Epidermal melanocyte (primary cell): ENCODE measurements around the gene NPHP1.
"Not testable (repeated sequence)": the region's sequence is repeated elsewhere in the genome, so short reads cannot be mapped to it uniquely, and the experiment has no call there.

Experiments used
- DNase-seq: peaks from one replicate; pipeline ENCODE4 v3.0.0; 2011; ENCODE audit warnings: low spot score; ENCODE audit not compliant: insufficient read length

Gene NPHP1

GRCh38 chr2:110131166-110131565 lies 73.6 kb downstream of the NPHP1 start:
- DNase-seq, result no peak

DNA sequence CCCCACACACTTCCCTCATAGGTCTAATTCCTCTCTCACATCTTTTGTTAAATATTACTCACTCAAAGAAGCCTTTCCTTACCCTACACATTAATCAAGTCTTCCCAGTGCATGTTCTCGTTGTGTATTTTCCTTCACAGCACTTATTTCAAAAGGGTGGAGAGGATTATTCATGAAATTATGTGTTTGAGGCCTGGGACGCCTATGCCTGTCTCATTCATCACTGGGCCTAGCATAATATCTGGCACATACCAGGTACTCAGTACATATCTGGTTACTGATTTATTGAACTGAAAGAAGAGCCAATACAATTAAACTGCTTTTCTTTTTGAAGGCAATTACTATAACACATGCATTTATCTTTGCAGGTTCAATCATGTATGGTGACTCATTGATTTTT lies 74.1 kb downstream of the NPHP1 start:
- no peak for DNase-seq

- no peak for DNase-seq
Observed at GRCh38 chr2:110126906-110127305, 77.9 kb downstream of the NPHP1 start.

GRCh38 chr2:110126086-110126773 lies 78.6 kb downstream of the NPHP1 start:
- no peak for DNase-seq

GRCh38 chr2:110124939-110125691 lies 79.7 kb downstream of the NPHP1 start:
- no peak for DNase-seq

- no peak for DNase-seq
Observed at GRCh38 chr2:110124038-110124825, 80.6 kb downstream of the NPHP1 start.

DNA sequence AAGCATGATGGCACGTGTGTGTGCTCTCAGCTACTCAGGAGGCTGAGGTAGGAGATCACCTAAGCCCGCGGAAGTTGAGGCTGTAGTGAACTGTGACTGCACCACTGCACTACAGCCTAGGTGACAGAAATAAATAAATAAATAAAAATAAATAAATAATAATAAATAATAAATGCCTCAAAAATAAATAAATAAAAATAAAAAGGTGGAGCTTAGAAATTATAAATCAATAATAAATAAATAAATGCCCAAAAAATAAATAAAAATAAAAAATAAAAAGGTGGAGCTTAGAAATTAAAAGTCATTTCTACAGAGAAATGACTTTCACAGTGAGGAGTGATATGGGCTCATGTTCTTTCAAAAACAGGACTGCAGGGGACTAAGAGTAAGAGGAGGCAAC lies 83.2 kb downstream of the NPHP1 start:
- DNase-seq, result no peak

GRCh38 chr2:110121052-110121334 lies 83.8 kb downstream of the NPHP1 start:
- DNase-seq, result no peak

DNA sequence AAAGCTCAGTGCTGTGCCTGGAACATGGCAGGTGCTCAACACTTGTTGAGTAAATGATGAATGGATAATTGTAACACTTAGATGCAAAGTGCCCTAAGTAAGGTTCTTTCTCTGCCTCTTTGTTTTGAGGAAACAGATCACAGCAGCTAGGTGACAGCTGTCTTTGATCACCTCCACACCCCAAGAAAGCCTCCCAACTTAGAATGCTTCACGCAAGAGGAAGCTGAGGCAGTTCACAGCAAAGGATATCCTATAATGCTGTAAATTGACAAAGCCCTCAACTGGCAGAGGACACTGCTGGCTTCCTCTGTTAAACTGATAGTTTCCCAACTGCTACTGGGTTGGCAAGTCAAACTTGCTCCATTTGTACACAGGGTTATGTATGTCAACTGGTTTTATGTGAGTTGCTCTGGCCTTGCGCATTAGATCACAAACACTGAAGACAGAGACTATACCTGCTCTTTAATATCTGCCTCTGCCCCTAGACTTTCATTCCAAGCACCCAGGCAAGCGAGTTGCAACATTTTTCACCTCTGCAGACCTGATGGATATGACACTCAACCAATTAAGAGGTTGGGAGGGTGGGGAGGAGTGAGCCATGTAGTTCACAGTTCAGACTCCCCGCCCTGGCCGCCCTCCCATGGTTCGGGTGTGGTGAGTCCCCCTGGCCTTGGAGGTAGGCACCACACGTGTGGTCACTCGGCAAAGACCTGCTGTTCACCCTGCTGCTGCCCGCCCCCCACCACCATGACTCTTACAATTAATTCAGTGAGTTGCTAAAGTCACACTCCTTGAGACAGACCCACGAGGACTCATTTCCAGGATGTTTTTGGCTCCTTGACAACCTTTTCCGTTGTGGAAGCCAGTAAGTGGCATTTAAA lies 84.4 kb downstream of the NPHP1 start:
- no peak for DNase-seq

- no peak for DNase-seq
Observed at GRCh38 chr2:110116033-110116710, 88.6 kb downstream of the NPHP1 start.

DNA sequence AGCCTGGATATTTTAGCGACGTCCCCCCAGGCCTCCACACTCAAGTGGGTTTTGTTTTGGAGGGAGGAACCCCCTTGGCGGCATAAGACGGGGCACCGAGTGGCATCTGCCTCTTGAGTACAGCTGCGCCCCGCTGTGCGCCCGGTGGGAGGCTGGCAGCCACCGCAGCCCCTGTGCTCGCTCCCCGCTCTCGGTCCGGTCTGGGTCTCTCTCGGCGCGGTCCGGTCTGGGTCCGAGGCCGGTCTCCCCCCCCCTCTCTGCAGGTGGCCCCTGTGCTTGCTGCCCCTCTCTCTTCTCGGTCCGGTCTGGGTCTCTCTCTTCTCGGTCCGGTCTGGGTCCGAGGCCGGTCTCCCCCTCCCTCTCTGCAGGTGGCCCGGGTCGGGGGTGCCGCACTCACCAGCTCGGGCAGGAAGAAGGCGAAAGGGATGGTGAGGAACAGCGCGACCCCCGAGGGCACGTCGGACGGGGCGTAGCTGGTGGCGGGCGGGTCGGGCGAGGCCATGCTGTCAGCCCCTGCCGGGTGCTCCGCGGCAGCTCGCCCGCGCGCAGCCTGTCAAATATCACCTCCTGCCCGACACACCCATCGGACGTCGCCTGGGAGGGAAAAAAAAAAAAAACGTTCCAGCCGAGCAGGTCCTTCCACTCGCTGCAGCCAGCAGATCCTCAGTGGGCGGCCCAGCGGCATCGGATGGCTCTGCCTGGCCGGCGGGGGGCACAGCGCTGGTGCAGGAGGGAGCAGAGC lies 89.4 kb downstream of the NPHP1 start, which contains the start of gene MALL:
Gene MALL (minus strand): TSS at position 532 of the 742 bp plus-strand sequence. CDS start 30 bp downstream, at position 502.
- no peak for DNase-seq

DNA sequence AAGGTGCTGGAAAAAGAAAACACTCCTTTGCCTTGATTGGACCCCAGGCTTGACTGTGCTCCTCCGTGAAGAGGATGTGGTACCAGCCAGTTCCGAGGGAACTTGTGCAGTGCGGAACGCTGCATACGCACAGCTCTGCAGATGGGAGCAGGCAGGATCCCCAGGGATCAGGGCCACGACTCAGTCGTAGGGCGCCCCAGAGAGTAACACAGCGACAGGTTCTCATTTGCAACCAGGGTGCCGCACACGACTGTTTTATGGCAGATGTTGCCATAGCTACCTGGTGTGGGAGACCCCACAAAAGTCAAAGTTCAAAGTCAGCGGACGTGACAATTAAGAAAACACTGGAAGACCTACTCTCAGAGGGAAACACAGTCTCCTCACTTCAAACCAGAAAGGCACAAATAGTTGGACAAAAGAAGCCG lies 90.0 kb downstream of the NPHP1 start:
- no peak for DNase-seq

GRCh38 chr2:110113961-110114591 lies 90.7 kb downstream of the NPHP1 start:
- no peak for DNase-seq

GRCh38 chr2:110108291-110108690 lies 96.5 kb downstream of the NPHP1 start:
- DNase-seq, result not testable (repeated sequence)

DNA sequence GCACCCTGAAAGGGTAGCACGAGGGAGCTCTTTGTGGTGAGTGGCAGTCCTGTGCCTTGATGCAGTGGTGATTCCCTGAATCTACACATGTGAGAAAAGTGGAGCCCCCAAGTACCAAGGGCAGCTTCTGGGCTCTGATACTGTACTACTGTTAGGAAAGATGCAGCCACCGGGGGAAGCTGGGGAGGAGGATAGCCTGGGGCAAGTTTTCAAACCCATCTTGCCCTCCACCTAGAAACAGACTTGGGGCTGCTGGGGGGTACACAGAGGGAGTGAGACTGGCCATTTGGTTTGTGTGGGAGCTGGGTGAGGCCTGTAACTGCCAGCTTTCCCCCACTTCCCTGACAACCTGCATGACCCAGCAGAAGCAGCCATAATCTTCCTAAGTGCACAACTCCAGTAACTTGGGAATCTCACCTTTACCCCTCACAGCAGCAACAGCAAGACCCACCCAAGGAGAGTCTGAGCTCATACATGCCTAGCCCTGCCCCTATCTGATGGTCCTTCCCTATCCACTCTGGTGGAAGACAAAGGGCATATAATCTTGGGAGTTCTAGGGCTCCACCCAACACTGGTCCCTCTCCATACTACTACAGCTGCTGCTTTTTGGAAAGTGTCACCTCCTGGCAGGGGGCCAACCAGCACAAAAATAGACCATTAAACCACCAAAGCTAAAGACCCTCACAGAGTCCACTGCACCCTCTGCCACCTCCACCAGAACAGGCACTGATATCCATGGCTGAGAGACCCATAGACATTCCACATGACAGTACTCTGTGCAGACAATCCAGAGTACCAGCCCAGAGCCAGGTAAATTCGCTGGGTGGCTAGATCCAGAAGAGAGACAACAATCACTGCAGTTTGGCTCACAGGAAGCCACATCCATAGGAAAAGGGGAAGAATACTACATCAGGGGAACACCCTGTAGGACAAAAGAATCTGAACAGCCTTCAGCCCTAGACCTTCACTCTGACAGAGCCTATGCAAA lies 97.4 kb downstream of the NPHP1 start:
- no peak for DNase-seq

DNA sequence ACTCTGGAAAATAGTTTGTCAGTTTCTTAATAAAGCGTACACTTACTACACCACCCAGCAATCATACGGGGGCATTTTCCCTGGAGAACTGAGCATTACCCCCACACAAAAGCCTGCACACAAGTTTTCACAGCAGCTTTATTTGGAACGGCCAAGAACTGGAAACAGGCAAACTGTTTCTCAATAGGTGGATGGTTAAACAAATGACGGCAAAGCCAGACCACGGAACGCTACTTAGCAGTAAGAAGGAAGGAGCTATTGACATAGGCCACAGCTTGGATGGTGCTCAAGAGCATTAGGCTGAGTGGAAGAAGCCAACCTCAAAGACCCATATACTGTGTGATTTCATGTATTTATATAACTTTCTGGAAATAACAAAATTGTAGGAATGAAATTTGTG lies 98.2 kb downstream of the NPHP1 start:
- DNase-seq, result no peak

GRCh38 chr2:110105608-110106467 lies 99.0 kb downstream of the NPHP1 start:
- DNase-seq, result no peak
